IMR-90 (cell line): Measurements from ENCODE around the gene ANK2. TPM values are rescaled to one million over a fixed set of nuclear protein-coding genes. Genes with fewer than 3 reads are reported as not detected.

ENCODE experiments used
- ATAC-seq: fragments of 200-7000 bp; cut with Tn5 transposase; 2 replicates; pipeline ENCODE4 v1.9.1; 2020; ENCODE audit warnings: low read depth, mild to moderate bottlenecking, moderate library complexity
- BruUV-seq: library from RNA; stranded (reverse); fragments of 400-500 nt; replicated peaks from 2 replicates; lab custom pipeline; 2021; lab: Mats Ljungman, UMichigan
- CTCF ChIA-PET: fragments of 300-600 bp; formaldehyde crosslinking; extraction: SDS; loops from one replicate; lab custom pipeline; 2021; ENCODE audit warnings: antibody characterized with exemption; lab: Yijun Ruan, JAX
- POLR2A ChIA-PET: fragments of 300-600 bp; sonication (Branson Sonifier 250); formaldehyde crosslinking; loops from one replicate; lab custom pipeline; 2022; ENCODE audit warnings: antibody characterized with exemption; ENCODE audit not compliant: unreplicated experiment; lab: Charles Lee
- DNase-seq: peaks from one replicate; pipeline ENCODE4 v3.0.0; 2013
- H2AFZ ChIP-seq: replicated peaks from 2 replicates; pipeline ENCODE3; 2013; ENCODE audit warnings: low read length, mild to moderate bottlenecking; ENCODE audit not compliant: poor library complexity
- H2AK5ac ChIP-seq: 2 replicates; pipeline ENCODE4 v1.6.1; 2013; ENCODE audit warnings: low read depth, low read length, inconsistent platforms
- H2AK9ac ChIP-seq: replicated peaks from 2 replicates; pipeline ENCODE3; 2013; ENCODE audit warnings: mild to moderate bottlenecking, low read depth, low read length, moderate library complexity; ENCODE audit not compliant: poor library complexity
- H2BK120ac ChIP-seq: 2 replicates; pipeline ENCODE4 v1.6.1; 2013; ENCODE audit warnings: low read depth, low read length, inconsistent platforms
- H2BK15ac ChIP-seq: 3 replicates; pipeline ENCODE4 v1.6.1; 2013; ENCODE audit warnings: low read depth, low read length, inconsistent platforms
- H2BK20ac ChIP-seq: 2 replicates; pipeline ENCODE4 v1.6.1; 2013; ENCODE audit warnings: low read depth, mild to moderate bottlenecking, inconsistent platforms, low read length, moderate library complexity
- H2BK5ac ChIP-seq: 2 replicates; pipeline ENCODE4 v1.6.1; 2013; ENCODE audit warnings: mild to moderate bottlenecking, low read depth, low read length, inconsistent platforms; ENCODE audit not compliant: poor library complexity, severe bottlenecking
- H3K14ac ChIP-seq: replicated peaks from 2 replicates; pipeline ENCODE4 v1.6.1; 2013; ENCODE audit warnings: low read depth, low read length, inconsistent platforms
- H3K18ac ChIP-seq: 2 replicates; pipeline ENCODE4 v1.6.1; 2013; ENCODE audit warnings: low read depth, low read length, control low read depth
- H3K23ac ChIP-seq: 2 replicates; pipeline ENCODE4 v1.6.1; 2013; ENCODE audit warnings: low read depth, low read length, inconsistent platforms
- H3K27ac ChIP-seq: 2 replicates; pipeline ENCODE4 v1.5.1; 2013; ENCODE audit warnings: mild to moderate bottlenecking, control low read depth, low read length; ENCODE audit not compliant: insufficient read depth
- H3K27me3 ChIP-seq: 2 replicates; pipeline ENCODE4 v1.6.1; 2013; ENCODE audit warnings: low read length; ENCODE audit not compliant: control insufficient read depth, insufficient read depth
- H3K36me3 ChIP-seq: 2 replicates; pipeline ENCODE4 v1.6.1; 2013; ENCODE audit warnings: low read length, mixed read lengths; ENCODE audit not compliant: control insufficient read depth, insufficient read depth
- H3K4ac ChIP-seq: 2 replicates; pipeline ENCODE4 v1.6.1; 2013; ENCODE audit warnings: low read depth, low read length, inconsistent platforms
- H3K4me1 ChIP-seq: 2 replicates; pipeline ENCODE4 v1.6.1; 2013; ENCODE audit warnings: low read length, mixed read lengths; ENCODE audit not compliant: control insufficient read depth, insufficient read depth
- H3K4me2 ChIP-seq: 2 replicates; pipeline ENCODE4 v1.6.1; 2013; ENCODE audit warnings: low read depth, mild to moderate bottlenecking, control low read depth, low read length, moderate library complexity
- H3K4me3 ChIP-seq: 2 replicates; pipeline ENCODE4 v1.5.1; 2013; ENCODE audit warnings: low read depth, mild to moderate bottlenecking, control low read depth, low read length, moderate library complexity; ENCODE audit not compliant: insufficient read depth
- H3K56ac ChIP-seq: 2 replicates; pipeline ENCODE4 v1.6.1; 2013; ENCODE audit warnings: low read length, inconsistent platforms; ENCODE audit not compliant: insufficient read depth; ENCODE audit errors: extremely low read depth
- H3K79me1 ChIP-seq, 2 experiments: 2 replicates each; pipeline ENCODE4 v1.6.1; 2013; ENCODE audit warnings: low read length in 2 of 2, inconsistent platforms in 1 of 2, low read depth in 1 of 2
- H3K9ac ChIP-seq: 2 replicates; pipeline ENCODE4 v1.6.1; 2013; ENCODE audit warnings: low read depth, low read length, control low read depth
- H3K9me1 ChIP-seq: 2 replicates; pipeline ENCODE4 v1.6.1; 2013; ENCODE audit warnings: low read length, inconsistent platforms; ENCODE audit not compliant: insufficient read depth
- H3K9me3 ChIP-seq: 2 replicates; pipeline ENCODE4 v1.6.1; 2013; ENCODE audit warnings: low read length; ENCODE audit not compliant: control insufficient read depth, insufficient read depth
- H4K20me1 ChIP-seq: 2 replicates; pipeline ENCODE4 v1.6.1; 2013; ENCODE audit warnings: low read length, inconsistent platforms; ENCODE audit not compliant: insufficient read depth
- H4K5ac ChIP-seq: 2 replicates; pipeline ENCODE4 v1.6.1; 2013; ENCODE audit warnings: mild to moderate bottlenecking, low read depth, low read length, control low read depth
- H4K8ac ChIP-seq, 2 experiments: 2 replicates each; pipeline ENCODE4 v1.6.1; 2013; ENCODE audit warnings: low read depth in 2 of 2, low read length in 2 of 2, control low read depth in 1 of 2, inconsistent platforms in 1 of 2
- H4K91ac ChIP-seq: 2 replicates; pipeline ENCODE4 v1.6.1; 2013; ENCODE audit warnings: low read depth, low read length, inconsistent platforms; ENCODE audit not compliant: insufficient read depth
- CEBPB ChIP-seq: IDR thresholded peaks from 2 replicates; pipeline ENCODE4 v1.6.1; 2012; ENCODE audit warnings: low read depth, low read length, improper control_type of control experiment
- CHD1 ChIP-seq: IDR thresholded peaks from 2 replicates; pipeline ENCODE4 v1.6.1; 2012; ENCODE audit warnings: low read depth, low read length, improper control_type of control experiment
- ELK1 ChIP-seq: fragments of 150-350 bp; IDR thresholded peaks from 2 replicates; pipeline ENCODE4 v1.6.1; 2016; ENCODE audit warnings: low read depth, mild to moderate bottlenecking, low read length, moderate library complexity, borderline replicate concordance
- FOS ChIP-seq: fragments of 150-350 bp; IDR thresholded peaks from 2 replicates; pipeline ENCODE4 v1.6.1; 2016; ENCODE audit warnings: low read depth, low read length
- MAFK ChIP-seq: IDR thresholded peaks from 2 replicates; pipeline ENCODE4 v1.6.1; 2012; ENCODE audit warnings: low read depth, low read length, improper control_type of control experiment
- MAZ ChIP-seq: IDR thresholded peaks from 2 replicates; pipeline ENCODE4 v1.6.1; 2012; ENCODE audit warnings: low read depth, mild to moderate bottlenecking, low read length, improper control_type of control experiment, moderate library complexity, borderline replicate concordance
- MXI1 ChIP-seq: IDR thresholded peaks from 2 replicates; pipeline ENCODE4 v1.6.1; 2012; ENCODE audit warnings: low read depth, mild to moderate bottlenecking, low read length, moderate library complexity, borderline replicate concordance
- NFE2L2 ChIP-seq: fragments of 150-350 bp; IDR thresholded peaks from 2 replicates; pipeline ENCODE4 v1.6.1; 2016; ENCODE audit warnings: low read depth, mild to moderate bottlenecking, low read length
- RCOR1 ChIP-seq: IDR thresholded peaks from 2 replicates; pipeline ENCODE4 v1.6.1; 2012; ENCODE audit warnings: mild to moderate bottlenecking, low read length, improper control_type of control experiment; ENCODE audit not compliant: insufficient replicate concordance
- SMC3 ChIP-seq: fragments of 150-350 bp; IDR thresholded peaks from 2 replicates; pipeline ENCODE4 v1.6.1; 2016; ENCODE audit warnings: low read depth, mild to moderate bottlenecking, antibody characterized with exemption, low read length, moderate library complexity
- whole genome bisulfite sequencing, 2 experiments: methylation state at CpG; one replicate each; pipeline versions ENCODE4 v1.1.5 to v1.1.7; 2013; ENCODE audit warnings: missing lambda C conversion rate in 2 of 2; ENCODE audit not compliant: insufficient read length in 1 of 2; ENCODE audit errors: extremely low coverage in 2 of 2; 5-methylcytosine and 5-hydroxymethylcytosine counted together
- dilution Hi-C: fragments of 300-500 bp; cut with HindIII; formaldehyde crosslinking; loops from one replicate; pipeline ENCODE4 v1.14.3; 2018; ENCODE audit warnings: low sequenced_read_pairs; ENCODE audit not compliant: unreplicated experiment
- in situ Hi-C: fragments of 300-500 bp; cut with MboI; formaldehyde crosslinking; loops from 3 replicates; pipeline ENCODE4 v1.14.3; 2019; ENCODE audit warnings: low sequenced_read_pairs, inconsistent platforms, mixed read lengths
- intact Hi-C: fragments of 100-400 bp; cut with micrococcal nuclease; formaldehyde crosslinking; loops from 2 replicates; pipeline ENCODE4 v1.10.0; 2022
- polyA plus RNA-seq, 3 experiments: library from polyadenylated mRNA; depleted of rRNA; stranded (reverse); fragments of >200 nt; gene quantifications; 2 replicates each; pipeline ENCODE4 v1.2.3, GENCODE V29; 2012; ENCODE audit warnings: low replicate concordance in 1 of 3
- total RNA-seq: library from RNA; depleted of rRNA; stranded (reverse); fragments of >200 nt; gene quantifications from 2 replicates; pipeline ENCODE4 v1.2.3, GENCODE V29; 2012
- TF ChIP-seq, protein P1 (sequence below): conservative IDR thresholded peaks from 2 replicates; pipeline ENCODE4 v1.5.1; 2012; ENCODE audit warnings: mild to moderate bottlenecking, low read depth, low read length, improper control_type of control experiment
- TF ChIP-seq, protein P2 (sequence below): fragments of 150-350 bp; IDR thresholded peaks from 2 replicates; pipeline ENCODE4 v1.6.1; 2017; ENCODE audit warnings: mild to moderate bottlenecking, antibody characterized with exemption, low read length, low read depth

ANK2 gene
- total and polyA plus RNA-seq, 2 of the 4 experiments (the other 2 are of a cell fraction) = 0.82 to 6.6 TPM

- dilution Hi-C loops = no loop called here
- TF ChIP-seq RCOR1 (no peak), FOS (no peak), CHD1 (no peak), ELK1 (no peak), MXI1 (no peak), MAFK (no peak), SMC3 (no peak), MAZ (no peak), CEBPB (no peak), NFE2L2 (no peak)
- TF ChIP-seq, protein P1, sequence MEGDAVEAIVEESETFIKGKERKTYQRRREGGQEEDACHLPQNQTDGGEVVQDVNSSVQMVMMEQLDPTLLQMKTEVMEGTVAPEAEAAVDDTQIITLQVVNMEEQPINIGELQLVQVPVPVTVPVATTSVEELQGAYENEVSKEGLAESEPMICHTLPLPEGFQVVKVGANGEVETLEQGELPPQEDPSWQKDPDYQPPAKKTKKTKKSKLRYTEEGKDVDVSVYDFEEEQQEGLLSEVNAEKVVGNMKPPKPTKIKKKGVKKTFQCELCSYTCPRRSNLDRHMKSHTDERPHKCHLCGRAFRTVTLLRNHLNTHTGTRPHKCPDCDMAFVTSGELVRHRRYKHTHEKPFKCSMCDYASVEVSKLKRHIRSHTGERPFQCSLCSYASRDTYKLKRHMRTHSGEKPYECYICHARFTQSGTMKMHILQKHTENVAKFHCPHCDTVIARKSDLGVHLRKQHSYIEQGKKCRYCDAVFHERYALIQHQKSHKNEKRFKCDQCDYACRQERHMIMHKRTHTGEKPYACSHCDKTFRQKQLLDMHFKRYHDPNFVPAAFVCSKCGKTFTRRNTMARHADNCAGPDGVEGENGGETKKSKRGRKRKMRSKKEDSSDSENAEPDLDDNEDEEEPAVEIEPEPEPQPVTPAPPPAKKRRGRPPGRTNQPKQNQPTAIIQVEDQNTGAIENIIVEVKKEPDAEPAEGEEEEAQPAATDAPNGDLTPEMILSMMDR = no peak
- TF ChIP-seq, protein P2, sequence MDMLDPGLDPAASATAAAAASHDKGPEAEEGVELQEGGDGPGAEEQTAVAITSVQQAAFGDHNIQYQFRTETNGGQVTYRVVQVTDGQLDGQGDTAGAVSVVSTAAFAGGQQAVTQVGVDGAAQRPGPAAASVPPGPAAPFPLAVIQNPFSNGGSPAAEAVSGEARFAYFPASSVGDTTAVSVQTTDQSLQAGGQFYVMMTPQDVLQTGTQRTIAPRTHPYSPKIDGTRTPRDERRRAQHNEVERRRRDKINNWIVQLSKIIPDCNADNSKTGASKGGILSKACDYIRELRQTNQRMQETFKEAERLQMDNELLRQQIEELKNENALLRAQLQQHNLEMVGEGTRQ = no peak
Observed at GRCh38 chr4:113125418-113125817, 76.0 kb downstream of the ANK2 start.

More at GRCh38 chr4:113125418-113125817, 76.0 kb downstream of the ANK2 start:
- POLR2A ChIA-PET = no interaction called here
- Histone ChIP-seq H3K14ac (no peak overlapping the region), H4K91ac (no peak overlapping the region), H2BK5ac (no peak overlapping the region), H3K36me3 (no peaks in the 10 kb centered on the region), H3K9ac (no peak overlapping the region), H3K27ac (no peak overlapping the region), H3K4ac (no peak overlapping the region), H4K20me1 (no peaks in the 10 kb centered on the region), H3K9me1 (no peaks in the 10 kb centered on the region), H2AK5ac (no peak overlapping the region), H2AK9ac (no peak overlapping the region), H3K9me3 (no peaks in the 10 kb centered on the region), H3K79me1 (no peaks in the 10 kb centered on the region), H4K8ac (no peak overlapping the region), H2BK120ac (no peak overlapping the region), H3K23ac (no peak overlapping the region), H3K4me2 (no peak overlapping the region), H2BK20ac (no peak overlapping the region), H3K4me3 (no peak overlapping the region), H3K4me1 (no peaks in the 10 kb centered on the region), H2BK15ac (no peak overlapping the region), H3K56ac (no peak overlapping the region), H3K18ac (no peak overlapping the region), H3K27me3 (no peaks in the 10 kb centered on the region), H2AFZ (no peak overlapping the region), H4K5ac (no peak overlapping the region)
- in situ Hi-C loops = no loop called here
- DNase-seq = no peak
- WGBS, 2 experiments = no CpG with 5 or more reads among the region's 1 CpG
- no peak for ATAC-seq
- intact Hi-C loops = no loop called here
- CTCF ChIA-PET = no interaction called here
- no TSS peak for BruUV-seq
